MM.1S (cell line): ENCODE measurements around the gene CDC34.

Source experiments
- EZH2 ChIP-seq: fragments of 300-600 bp; sonication (generic); optimal IDR thresholded peaks from 2 replicates; pipeline ENCODE3; 2017; ENCODE audit warnings: low read depth, mild to moderate bottlenecking, antibody characterized with exemption, low read length, mixed read lengths
- EZH2phosphoT487 ChIP-seq: fragments of 300-600 bp; sonication (generic); IDR thresholded peaks from 2 replicates; pipeline ENCODE4 v1.6.1; 2018; ENCODE audit warnings: antibody characterized with exemption, low read length
- TF ChIP-seq, protein P1 (sequence below): fragments of 300-600 bp; sonication (generic); IDR thresholded peaks from 2 replicates; pipeline ENCODE4 v1.5.1; 2016; ENCODE audit warnings: antibody characterized with exemption, low read length, mixed read lengths

- TF ChIP-seq, protein P1, sequence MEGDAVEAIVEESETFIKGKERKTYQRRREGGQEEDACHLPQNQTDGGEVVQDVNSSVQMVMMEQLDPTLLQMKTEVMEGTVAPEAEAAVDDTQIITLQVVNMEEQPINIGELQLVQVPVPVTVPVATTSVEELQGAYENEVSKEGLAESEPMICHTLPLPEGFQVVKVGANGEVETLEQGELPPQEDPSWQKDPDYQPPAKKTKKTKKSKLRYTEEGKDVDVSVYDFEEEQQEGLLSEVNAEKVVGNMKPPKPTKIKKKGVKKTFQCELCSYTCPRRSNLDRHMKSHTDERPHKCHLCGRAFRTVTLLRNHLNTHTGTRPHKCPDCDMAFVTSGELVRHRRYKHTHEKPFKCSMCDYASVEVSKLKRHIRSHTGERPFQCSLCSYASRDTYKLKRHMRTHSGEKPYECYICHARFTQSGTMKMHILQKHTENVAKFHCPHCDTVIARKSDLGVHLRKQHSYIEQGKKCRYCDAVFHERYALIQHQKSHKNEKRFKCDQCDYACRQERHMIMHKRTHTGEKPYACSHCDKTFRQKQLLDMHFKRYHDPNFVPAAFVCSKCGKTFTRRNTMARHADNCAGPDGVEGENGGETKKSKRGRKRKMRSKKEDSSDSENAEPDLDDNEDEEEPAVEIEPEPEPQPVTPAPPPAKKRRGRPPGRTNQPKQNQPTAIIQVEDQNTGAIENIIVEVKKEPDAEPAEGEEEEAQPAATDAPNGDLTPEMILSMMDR: no peak
- no peak for TF ChIP-seq EZH2phosphoT487
- no peak for TF ChIP-seq EZH2
Measured at GRCh38 chr19:577439-578392, 46.2 kb downstream of the CDC34 start.
